LNCAP (cell line): Measurements from ENCODE around the gene HSD17B2.

Experiments used
- TF ChIP-seq, protein P1 (sequence below): fragments of 450-650 bp; IDR thresholded peaks from 2 replicates; pipeline ENCODE4 v1.5.1; 2017; ENCODE audit warnings: mild to moderate bottlenecking

The HSD17B2 gene

DNA sequence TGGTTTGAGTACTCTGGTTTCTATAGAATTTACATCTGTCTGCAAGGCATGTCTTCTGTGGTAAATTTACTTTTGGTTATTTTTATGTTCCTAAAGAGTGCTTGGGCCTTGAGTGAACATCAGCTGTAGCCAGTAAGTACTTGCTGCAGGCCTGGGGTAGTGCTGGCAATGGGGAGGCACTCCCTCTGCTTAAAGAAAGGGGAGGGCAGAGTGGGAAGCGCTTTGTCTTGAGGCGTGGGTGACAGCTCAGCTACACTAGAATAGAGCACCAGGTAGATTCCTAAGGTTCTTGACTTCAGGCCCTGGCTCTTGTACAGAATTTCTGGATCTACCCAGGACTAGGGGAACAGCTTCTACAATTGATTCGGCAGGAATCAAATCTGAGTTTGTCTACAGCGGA is 84.4 kb downstream of the HSD17B2 start:
- TF ChIP-seq, protein P1, sequence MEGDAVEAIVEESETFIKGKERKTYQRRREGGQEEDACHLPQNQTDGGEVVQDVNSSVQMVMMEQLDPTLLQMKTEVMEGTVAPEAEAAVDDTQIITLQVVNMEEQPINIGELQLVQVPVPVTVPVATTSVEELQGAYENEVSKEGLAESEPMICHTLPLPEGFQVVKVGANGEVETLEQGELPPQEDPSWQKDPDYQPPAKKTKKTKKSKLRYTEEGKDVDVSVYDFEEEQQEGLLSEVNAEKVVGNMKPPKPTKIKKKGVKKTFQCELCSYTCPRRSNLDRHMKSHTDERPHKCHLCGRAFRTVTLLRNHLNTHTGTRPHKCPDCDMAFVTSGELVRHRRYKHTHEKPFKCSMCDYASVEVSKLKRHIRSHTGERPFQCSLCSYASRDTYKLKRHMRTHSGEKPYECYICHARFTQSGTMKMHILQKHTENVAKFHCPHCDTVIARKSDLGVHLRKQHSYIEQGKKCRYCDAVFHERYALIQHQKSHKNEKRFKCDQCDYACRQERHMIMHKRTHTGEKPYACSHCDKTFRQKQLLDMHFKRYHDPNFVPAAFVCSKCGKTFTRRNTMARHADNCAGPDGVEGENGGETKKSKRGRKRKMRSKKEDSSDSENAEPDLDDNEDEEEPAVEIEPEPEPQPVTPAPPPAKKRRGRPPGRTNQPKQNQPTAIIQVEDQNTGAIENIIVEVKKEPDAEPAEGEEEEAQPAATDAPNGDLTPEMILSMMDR, result no peak

GRCh38 chr16:82124651-82125050 is 89.6 kb downstream of the HSD17B2 start:
- TF ChIP-seq, protein P1, result no peak

DNA sequence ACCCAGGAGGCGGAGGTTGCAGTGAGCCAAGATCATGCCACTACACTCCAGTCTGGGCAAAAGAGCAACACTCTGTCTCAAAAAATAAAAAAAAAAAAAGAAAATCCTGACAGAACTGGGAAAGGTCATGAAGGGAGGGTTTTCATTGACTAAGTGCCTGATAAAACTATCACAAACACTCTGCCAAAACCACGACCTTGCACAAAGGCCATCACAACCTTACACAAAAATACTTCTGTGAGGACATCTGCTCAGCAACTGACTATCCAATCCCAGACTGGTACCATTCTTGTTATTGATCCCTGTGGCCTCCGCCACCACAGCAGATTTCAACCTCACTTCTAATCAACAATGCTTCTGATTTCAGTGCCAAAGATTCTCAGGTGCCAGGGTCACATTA is 94.8 kb downstream of the HSD17B2 start:
- TF ChIP-seq, protein P1, result no peak

DNA sequence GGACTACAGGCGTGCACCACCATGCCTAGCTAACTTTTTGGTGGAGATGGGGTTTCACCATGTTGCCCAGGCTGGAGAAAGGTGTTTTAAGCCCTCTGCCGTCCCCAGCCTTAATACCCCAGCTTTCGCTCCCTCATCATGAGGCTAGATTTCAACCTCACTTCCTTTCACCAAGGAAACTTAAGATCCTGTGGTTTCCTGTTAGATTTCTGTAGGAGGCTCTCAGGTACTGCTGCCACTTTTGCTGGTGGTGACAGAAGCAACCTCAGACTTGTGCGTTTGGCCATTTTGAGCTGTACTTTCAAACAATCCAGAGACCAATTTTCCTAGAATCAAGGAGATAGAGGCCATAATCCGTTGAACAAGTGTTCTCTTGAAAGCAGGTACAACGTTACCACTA is 98.7 kb downstream of the HSD17B2 start:
- TF ChIP-seq, protein P1, result no peak

DNA sequence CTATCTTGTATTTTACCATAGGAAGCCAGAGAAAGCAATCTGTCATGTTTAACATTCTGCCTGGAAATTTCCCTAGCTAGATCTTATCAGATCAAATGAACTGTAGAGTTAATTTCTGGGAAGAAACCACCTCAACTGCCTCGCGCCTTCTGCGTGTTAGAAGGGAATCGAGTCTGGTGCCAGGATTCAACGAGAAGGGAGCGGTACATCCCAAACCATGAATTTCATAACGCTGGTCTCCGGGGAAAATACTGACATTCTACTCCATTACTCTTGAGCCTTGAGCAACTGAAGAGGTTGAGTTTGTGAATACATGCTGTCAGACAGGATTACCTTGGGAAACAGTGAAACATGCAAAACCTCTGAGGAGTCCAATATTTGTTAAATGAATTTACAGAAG is 99.8 kb downstream of the HSD17B2 start:
- TF ChIP-seq, protein P1, result no peak

GRCh38 chr16:82135844-82136243 is 100.8 kb downstream of the HSD17B2 start:
- TF ChIP-seq, protein P1, result no peak

GRCh38 chr16:82136956-82137821 is 102.1 kb downstream of the HSD17B2 start:
- TF ChIP-seq, protein P1, result no peak
